Myocyte (in vitro differentiated cells): ENCODE results near the gene EHD4. TPM values are rescaled to one million over a fixed set of nuclear protein-coding genes. Genes with fewer than 3 reads are reported as not detected.

Source experiments
- DNase-seq: peaks from one replicate; pipeline ENCODE4 v3.0.0-alpha.2; 2012; ENCODE audit warnings: low read depth
- polyA plus RNA-seq: library from polyadenylated mRNA; unstranded; fragments of >200 nt; gene quantifications from one replicate; pipeline ENCODE4 v1.2.1, GENCODE V29; 2012; ENCODE audit warnings: missing spikeins
- total RNA-seq: library from RNA; depleted of rRNA; stranded (reverse); fragments of >200 nt; gene quantifications from 2 replicates; pipeline ENCODE4 v1.2.3, GENCODE V29; 2014

Gene EHD4
- total RNA-seq = 5.1 and 9.7 TPM in 2 replicates
- 18.9 TPM for polyA plus RNA-seq

DNA sequence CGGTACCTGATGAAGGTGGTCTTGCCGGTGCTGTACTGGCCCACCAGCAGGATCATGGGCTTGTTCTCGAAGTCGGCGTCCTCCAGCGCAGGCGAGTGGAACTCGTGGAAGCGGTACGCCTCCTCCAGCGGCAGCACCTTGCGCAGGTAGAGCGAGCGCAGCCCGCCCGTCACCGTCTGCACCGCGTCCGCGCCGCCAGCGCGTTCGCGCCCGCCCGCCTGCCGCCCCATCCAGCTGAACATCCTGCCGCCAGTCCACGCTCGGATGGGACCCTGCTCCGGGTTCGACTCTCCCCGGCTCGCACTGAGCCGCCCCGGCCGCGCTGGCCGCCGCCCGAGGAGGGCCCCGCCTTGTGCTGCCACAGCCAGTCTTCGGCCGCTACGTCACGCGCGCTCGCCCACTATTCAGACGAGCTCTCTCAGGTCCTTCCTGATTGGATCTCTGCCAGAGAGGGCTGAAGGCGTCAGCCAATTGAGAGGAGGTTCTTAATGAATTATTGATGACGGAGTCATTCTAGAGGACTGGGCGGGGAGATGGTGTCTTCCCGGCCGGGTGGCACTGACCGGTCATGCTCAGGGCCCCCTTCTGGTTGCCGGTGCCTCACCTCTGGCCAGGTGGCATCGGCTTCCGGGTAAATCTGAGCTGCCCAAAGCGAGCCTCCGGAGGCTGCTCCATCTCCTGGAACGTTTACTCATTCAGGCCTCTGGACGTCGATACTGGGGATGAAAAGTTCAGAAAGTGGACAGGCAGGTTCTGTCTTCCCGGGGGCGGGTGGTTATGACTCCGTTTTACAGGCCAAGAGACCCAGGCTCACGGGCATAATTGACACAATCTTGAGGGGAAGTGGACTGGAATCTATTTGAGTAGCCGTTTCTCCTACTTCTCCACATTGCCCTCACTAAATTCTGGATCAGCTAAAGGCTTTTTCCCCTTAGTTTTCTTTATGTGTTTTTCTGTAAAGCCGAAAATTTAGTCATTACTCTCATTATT is at the start of gene EHD4:
Gene EHD4 (minus strand): TSS at position 305 of the 990 bp plus-strand sequence. CDS start 63 bp downstream, at position 242.
- peak; percentile 100 for DNase-seq

- DNase-seq = no peak
These were observed 49.2 kb upstream of the EHD4 start for GRCh38 chr15:42021593-42021992.

DNA sequence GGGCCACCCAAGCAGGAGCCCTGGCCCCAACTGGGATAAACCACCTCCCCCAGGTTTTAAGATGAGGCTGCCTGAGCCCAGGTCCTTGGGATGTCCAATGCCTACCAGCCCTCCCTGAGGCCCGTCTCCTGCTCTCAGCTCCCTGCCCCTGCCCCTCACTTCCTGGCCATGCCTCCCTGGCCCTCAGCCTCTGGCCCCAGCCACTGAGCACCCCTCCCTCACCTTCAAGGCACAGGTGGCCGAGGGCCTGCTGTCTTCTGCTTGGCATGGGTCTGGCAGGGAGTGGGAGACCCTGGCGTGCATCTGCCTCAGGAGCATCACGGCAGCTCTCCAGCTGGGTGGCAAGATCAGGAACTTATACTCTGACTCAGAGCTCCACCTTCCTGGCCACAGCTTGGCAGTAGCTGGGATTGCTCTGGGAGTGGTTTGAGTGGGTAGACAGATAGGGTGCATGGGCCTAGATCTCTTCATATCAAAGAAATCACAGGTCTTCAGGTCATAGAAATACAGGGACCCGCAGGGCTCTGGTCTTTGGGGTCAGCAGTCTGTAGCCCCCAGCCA is 48.4 kb upstream of the EHD4 start, which contains the start of gene PLA2G4E:
Gene PLA2G4E (minus strand): TSS at position 330 of the 561 bp plus-strand sequence. CDS start 12 bp downstream, at position 318.
- no peak for DNase-seq

GRCh38 chr15:42018306-42019224 is 46.2 kb upstream of the EHD4 start:
- DNase-seq = no peak

DNA sequence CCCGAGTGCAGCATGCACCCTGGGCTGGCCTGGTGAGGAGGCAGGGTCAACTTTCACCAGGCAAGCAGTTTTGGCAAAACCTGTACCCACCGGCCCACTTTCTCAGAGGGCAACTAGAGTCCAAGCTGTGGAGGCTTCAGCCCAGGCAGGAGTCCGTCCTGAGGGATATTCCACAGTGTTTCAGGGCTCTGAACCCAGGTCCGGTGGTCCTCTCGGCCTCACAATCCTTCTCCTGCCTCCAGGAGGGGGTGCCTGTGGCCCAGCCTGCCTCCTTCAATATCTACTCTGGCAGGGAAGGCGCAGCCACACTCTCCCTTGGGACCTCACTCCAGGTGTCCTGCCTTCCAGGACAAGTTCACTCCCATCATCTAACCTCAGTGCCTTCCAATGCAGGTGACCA is 44.6 kb upstream of the EHD4 start:
- no peak for DNase-seq

DNA sequence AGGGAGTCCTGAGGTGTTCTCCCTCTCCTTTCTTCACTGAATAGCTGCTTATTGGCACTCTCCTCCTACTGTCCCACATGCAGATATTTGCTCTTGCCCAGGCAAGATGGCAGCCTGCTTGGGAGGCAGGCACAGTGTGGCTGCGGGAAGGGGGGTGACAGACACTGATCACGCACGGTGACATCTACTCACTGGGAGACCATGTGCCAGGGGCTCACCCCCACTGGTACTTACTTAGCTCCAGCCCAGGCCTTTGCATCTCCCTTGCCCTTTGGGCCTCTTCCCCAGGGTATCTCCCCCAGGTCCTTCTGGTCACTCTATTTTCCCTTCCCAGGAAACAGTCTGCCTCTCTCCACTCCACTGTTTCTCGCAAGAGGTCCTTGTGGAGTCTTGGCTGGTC is 42.0 kb upstream of the EHD4 start:
- no peak for DNase-seq

DNA sequence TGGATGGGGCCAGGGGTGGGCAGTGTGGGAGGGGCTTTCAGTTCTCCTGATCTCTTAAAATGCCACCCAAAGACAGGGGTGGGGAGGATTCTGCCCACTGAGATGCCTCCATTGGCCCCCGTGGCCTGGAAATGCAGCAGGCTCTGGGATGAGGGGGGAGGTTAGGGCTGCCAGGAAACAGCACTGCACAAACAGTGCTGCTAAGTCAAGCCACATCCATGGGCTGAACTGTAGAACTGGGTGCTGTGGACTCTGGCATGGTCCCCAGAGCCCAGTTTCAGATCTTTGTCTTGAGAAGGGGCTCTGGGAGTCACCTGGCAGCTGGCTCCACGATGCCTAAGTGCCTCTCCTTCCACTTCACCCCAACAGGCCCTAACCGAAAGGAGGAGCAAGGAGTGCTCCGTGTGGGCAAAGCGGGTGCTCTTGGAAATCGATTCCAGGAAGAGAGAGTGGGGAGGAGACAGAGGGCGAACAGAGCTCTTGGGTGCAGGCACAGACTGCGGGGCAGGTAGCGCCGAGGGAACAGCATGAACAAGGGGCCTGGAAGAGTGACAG is 40.6 kb upstream of the EHD4 start:
- DNase-seq = no peak

GRCh38 chr15:42012241-42012640 is 39.9 kb upstream of the EHD4 start:
- DNase-seq = no peak

DNA sequence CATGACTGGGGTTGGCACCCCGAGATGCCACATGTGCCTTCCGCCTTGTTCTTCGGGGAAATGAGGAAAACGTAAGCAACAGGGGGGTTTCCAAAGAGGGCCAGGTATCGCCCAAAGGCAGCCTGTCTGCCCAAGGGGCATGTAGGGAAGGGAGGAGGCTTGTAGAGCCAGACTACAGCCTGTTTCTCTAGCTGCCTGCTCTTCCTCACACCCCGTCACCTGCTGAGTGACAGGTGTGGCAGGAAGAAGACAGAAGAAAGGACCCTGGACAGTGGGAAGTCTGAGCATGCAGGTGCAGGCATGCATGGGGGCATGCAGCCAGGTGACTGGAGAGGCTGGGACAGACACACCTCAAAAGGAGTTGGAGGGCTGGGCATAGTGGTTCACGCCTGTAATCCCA is 38.7 kb upstream of the EHD4 start:
- DNase-seq = no peak

- no peak for DNase-seq
These were observed 38.1 kb upstream of the EHD4 start for GRCh38 chr15:42010434-42010833.

DNA sequence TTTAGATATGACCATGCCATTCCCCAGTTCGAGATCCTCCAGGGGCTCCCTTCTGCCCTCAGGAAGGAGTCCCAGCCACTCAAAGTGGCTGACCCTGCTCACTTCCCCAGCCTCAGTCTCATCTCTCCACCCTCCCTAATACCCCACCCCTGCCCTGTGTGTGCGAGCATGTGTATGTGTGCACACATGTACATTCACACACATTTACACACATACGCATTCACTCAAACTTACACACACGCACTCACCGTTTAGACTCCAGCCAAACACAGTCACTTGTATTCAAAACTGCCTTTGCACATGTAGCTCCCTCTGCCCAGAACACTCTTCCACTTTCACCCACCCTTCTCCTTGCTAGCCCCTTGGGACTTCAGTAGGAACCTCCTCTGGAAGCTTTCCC is 37.1 kb upstream of the EHD4 start:
- no peak for DNase-seq

- no peak for DNase-seq
These were observed 36.7 kb upstream of the EHD4 start for GRCh38 chr15:42009022-42009421.

DNA sequence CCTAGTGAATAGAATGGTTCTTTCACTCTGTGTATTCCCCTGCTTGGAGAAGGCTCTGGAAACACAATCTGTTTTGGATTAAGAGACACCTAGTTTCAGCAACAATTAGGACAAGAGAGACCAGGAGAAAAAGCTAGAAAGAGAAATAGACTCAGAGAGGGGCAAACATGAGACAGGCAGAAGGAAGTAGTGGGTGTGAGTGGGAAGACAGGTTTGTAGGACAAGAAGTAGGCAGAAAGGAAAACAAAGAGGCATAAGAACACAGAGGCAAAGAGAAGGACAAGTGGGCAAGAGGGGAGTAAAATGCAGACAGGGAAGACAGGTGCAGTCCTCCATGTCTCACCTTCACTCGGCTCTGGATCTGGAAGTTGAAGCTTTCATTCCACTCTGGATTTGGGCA is 35.0 kb upstream of the EHD4 start:
- no peak for DNase-seq

GRCh38 chr15:42002333-42002732 is 30.0 kb upstream of the EHD4 start:
- no peak for DNase-seq

GRCh38 chr15:42001236-42001635 is 28.9 kb upstream of the EHD4 start:
- no peak for DNase-seq

DNA sequence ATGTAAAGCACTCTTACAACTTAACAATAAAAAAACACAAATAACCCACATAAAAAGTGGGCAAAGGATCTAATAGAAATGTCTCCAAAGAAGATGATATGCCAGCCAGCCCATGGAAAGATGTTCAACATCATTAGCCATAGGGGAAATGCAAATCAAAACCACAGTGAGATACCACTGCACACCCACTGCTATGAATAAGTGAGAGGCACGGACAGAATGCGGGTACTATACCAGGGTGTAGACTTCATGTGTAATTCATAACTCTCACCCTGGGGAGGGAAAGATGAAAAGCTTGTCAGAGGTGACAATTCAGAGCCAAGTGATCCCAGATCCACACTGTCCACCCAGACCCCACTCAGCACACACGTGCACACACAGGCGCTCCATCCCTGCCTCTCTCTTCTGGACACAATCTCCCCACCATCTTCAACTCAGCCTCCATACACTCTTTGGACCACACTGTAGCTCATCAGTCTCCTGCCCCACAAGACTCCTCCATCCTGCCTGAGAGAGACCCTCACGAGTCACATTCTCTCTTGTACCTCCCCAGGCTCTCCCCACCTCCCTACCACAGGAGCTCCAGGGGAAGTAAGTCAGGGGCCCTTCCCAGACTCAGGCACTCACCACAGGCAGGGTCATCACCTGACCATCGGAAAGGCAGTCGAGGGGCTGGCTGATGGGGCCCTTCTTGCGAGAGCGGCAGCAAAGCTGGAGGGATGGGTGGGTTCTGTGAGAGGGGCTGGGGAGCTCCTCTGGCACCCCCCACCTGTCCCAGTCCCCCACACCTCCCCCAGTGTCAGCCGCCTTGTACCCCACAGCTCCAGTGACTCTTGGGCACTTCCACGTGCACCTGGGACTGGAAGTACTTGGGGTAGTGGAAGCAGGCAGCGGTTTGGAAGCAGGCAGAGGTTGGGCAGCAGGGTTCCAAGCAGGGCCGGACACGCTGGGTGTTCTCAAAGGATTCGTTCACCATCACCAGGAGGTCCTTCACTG is 27.2 kb upstream of the EHD4 start:
- DNase-seq = no peak

DNA sequence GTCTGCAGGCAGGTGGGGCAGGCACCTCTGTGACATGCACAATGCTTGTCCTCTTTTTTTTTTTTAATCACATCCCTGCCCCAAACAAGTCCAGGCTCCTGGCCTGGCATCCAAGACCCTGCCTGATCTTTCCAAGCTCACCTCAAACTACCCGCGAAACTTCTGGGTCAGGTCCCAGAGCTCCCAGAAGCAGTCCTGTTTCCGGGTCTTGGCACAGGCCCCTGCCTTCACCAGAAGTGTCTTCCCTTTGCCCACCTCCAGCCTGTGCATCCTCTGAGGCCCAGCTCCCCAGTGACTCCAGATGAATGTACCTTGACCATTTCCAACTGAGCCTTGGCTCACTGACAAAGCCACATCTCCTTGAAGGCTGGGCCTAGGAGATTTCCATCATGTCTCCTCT is 25.5 kb upstream of the EHD4 start:
- DNase-seq = no peak

- no peak for DNase-seq
These were observed 24.7 kb upstream of the EHD4 start for GRCh38 chr15:41996921-41997592.

GRCh38 chr15:41996376-41996775 is 24.0 kb upstream of the EHD4 start:
- DNase-seq = no peak
